ENCODE results near the gene UTP4.

DNA sequence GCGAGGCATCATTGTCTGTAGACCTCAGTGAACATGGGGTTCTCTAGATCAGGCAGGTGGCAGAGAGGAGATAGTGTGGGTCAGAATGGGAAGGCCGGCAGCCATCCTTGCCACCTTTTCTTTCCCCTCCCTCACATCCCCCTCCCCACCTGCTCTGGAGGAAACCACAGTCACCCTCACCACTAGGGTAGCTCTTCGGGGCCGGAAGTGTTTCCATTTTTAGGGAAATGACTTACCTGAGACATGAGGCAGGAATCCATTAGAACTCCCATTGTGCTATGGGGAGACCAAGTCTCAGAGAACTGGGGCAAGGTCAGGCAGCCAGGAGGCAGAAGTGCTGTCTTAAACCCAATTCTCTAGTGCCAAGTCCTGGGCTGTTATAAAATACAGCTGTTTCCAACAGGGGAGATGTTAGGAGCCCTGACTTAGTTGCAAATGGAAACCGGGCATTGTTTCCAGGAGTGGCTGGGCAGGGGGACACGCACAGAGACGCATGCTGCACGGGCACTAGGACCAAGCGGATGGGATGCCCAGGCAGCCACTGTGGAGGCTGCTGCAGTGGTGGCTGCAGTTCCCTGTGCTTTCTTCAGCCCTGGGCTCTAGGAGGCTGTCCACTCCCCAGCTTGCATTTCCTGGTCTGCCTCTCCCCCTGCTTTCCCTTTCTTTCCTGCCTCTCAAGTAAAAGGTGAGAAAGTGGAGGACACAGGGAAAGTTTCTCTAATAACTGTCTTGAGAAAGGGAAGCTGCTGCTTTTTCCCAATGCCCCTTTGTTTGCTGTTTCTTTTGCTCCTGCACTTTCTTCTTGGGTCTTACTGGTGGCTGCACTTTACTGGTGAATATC, 24.2 kb upstream of the UTP4 start:
- TF ChIP-seq, protein P1, sequence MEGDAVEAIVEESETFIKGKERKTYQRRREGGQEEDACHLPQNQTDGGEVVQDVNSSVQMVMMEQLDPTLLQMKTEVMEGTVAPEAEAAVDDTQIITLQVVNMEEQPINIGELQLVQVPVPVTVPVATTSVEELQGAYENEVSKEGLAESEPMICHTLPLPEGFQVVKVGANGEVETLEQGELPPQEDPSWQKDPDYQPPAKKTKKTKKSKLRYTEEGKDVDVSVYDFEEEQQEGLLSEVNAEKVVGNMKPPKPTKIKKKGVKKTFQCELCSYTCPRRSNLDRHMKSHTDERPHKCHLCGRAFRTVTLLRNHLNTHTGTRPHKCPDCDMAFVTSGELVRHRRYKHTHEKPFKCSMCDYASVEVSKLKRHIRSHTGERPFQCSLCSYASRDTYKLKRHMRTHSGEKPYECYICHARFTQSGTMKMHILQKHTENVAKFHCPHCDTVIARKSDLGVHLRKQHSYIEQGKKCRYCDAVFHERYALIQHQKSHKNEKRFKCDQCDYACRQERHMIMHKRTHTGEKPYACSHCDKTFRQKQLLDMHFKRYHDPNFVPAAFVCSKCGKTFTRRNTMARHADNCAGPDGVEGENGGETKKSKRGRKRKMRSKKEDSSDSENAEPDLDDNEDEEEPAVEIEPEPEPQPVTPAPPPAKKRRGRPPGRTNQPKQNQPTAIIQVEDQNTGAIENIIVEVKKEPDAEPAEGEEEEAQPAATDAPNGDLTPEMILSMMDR (IDR thresholded peaks at IDR 0.05), result no peak
- TF ChIP-seq POLR2A (IDR thresholded peaks at IDR 0.05) (no peak), POLR2AphosphoS5 (IDR thresholded peaks at IDR 0.05) (no peak), EP300 (IDR thresholded peaks at IDR 0.05) (no peak)
